Neuronal stem cell (in vitro differentiated cells): ENCODE measurements around the gene TBC1D12.

Experiments used
- DNase-seq: peaks from one replicate; pipeline ENCODE4 v3.0.0-alpha.2; 2013; ENCODE audit warnings: low spot score
- H2AFZ ChIP-seq: one replicate; pipeline ENCODE4 v1.6.1; 2013; ENCODE audit warnings: mild to moderate bottlenecking, low read length, inconsistent platforms
- H2AK5ac ChIP-seq: 2 replicates; pipeline ENCODE4 v1.6.1; 2013; ENCODE audit warnings: low read depth, mild to moderate bottlenecking, inconsistent platforms, low read length, moderate library complexity, mixed read lengths
- H2BK120ac ChIP-seq: 2 replicates; pipeline ENCODE4 v1.6.1; 2013; ENCODE audit warnings: low read depth, mild to moderate bottlenecking, inconsistent platforms, low read length, moderate library complexity, mixed read lengths
- H2BK12ac ChIP-seq: one replicate; pipeline ENCODE4 v1.6.1; 2013; ENCODE audit warnings: low read length, inconsistent platforms
- H2BK15ac ChIP-seq: 2 replicates; pipeline ENCODE4 v1.6.1; 2013; ENCODE audit warnings: mild to moderate bottlenecking, low read length, inconsistent platforms, mixed read lengths
- H2BK5ac ChIP-seq: one replicate; pipeline ENCODE4 v1.6.1; 2013; ENCODE audit warnings: inconsistent platforms, mild to moderate bottlenecking, low read length, moderate library complexity
- H3K14ac ChIP-seq: one replicate; pipeline ENCODE4 v1.6.1; 2013; ENCODE audit warnings: low read length, inconsistent platforms
- H3K18ac ChIP-seq: 2 replicates; pipeline ENCODE4 v1.6.1; 2013; ENCODE audit warnings: low read length, inconsistent platforms
- H3K23ac ChIP-seq: 2 replicates; pipeline ENCODE4 v1.6.1; 2013; ENCODE audit warnings: low read depth, mild to moderate bottlenecking, mixed read lengths, low read length, inconsistent platforms; ENCODE audit not compliant: poor library complexity
- H3K27ac ChIP-seq: replicated peaks from 3 replicates; pipeline ENCODE4 v1.5.1; 2013; ENCODE audit warnings: low read length, inconsistent platforms
- H3K27me3 ChIP-seq, 3 experiments: 2 replicates each; pipeline ENCODE4 v1.6.1; 2013; ENCODE audit warnings: low read length in 3 of 3, mild to moderate bottlenecking in 2 of 3, inconsistent platforms in 1 of 3, low read depth in 1 of 3, mixed read lengths in 1 of 3, moderate library complexity in 1 of 3; ENCODE audit not compliant: control insufficient read depth in 3 of 3, insufficient read depth in 3 of 3
- H3K36me3 ChIP-seq, 2 donors: replicated peaks in 1 of 2; 2 replicates each; pipeline ENCODE4 v1.6.1; 2013; ENCODE audit warnings: low read length in 2 of 2; ENCODE audit not compliant: control insufficient read depth in 2 of 2, insufficient read depth in 2 of 2
- H3K4ac ChIP-seq: 2 replicates; pipeline ENCODE4 v1.6.1; 2013; ENCODE audit warnings: inconsistent platforms, mild to moderate bottlenecking, low read length, moderate library complexity
- H3K4me1 ChIP-seq, 2 donors: 1 replicate in 1 of 2; 2 replicates in 1 of 2; pipeline ENCODE4 v1.6.1; 2013; ENCODE audit warnings: low read length in 2 of 2, low read depth in 1 of 2; ENCODE audit not compliant: control insufficient read depth in 2 of 2, insufficient read depth in 1 of 2
- H3K4me2 ChIP-seq: one replicate; pipeline ENCODE4 v1.6.1; 2013; ENCODE audit warnings: mild to moderate bottlenecking, low read length, inconsistent platforms; ENCODE audit not compliant: insufficient read depth, poor library complexity, severe bottlenecking
- H3K4me3 ChIP-seq, 2 donors: 2 replicates each; pipeline ENCODE4 v1.5.1; 2013; ENCODE audit warnings: low read length in 2 of 2, mild to moderate bottlenecking in 2 of 2, inconsistent platforms in 1 of 2, moderate library complexity in 1 of 2
- H3K79me1 ChIP-seq: one replicate; pipeline ENCODE4 v1.6.1; 2013; ENCODE audit warnings: low read depth, mild to moderate bottlenecking, inconsistent platforms, low read length, moderate library complexity
- H3K9ac ChIP-seq: one replicate; pipeline ENCODE4 v1.6.1; 2013; ENCODE audit warnings: mild to moderate bottlenecking, low read depth, low read length, inconsistent platforms; ENCODE audit not compliant: poor library complexity
- H3K9me3 ChIP-seq, 2 donors: replicated peaks in 1 of 2; 2 replicates each; pipeline versions ENCODE3 to v1.6.1; 2013; ENCODE audit warnings: low read length in 2 of 2, mild to moderate bottlenecking in 2 of 2, inconsistent platforms in 1 of 2, low read depth in 1 of 2, mixed read lengths in 1 of 2, moderate library complexity in 1 of 2; ENCODE audit not compliant: control insufficient read depth in 2 of 2, insufficient read depth in 1 of 2
- H4K8ac ChIP-seq: one replicate; pipeline ENCODE4 v1.6.1; 2013; ENCODE audit warnings: low read depth, mild to moderate bottlenecking, inconsistent platforms, low read length, moderate library complexity
- H4K91ac ChIP-seq: one replicate; pipeline ENCODE4 v1.6.1; 2013; ENCODE audit warnings: low read length, low read depth, mild to moderate bottlenecking, inconsistent platforms; ENCODE audit not compliant: poor library complexity
- WGBS, 2 donors: extraction: QIAGEN DNeasy Blood & Tissue Kit; methylation state at CpG; one replicate each; pipeline ENCODE4 v1.1.7; 2013; ENCODE audit warnings: missing lambda C conversion rate in 2 of 2, mixed read lengths in 1 of 2; ENCODE audit not compliant: insufficient read length in 2 of 2, insufficient replicate concordance in 1 of 2; ENCODE audit errors: extremely low coverage in 2 of 2; 5-methylcytosine and 5-hydroxymethylcytosine counted together

Gene TBC1D12

GRCh38 chr10:94358480-94358879, 43.9 kb upstream of the TBC1D12 start:
- no peaks in the 10 kb centered on the region for H3K9me3 ChIP-seq
- H3K27ac ChIP-seq, result peak overlapping the region; percentile 58
- H2AFZ ChIP-seq, result no peak overlapping the region
- H3K27me3 ChIP-seq, result peaks cover 0 to 2% (median 0%) of the 10 kb centered on the region in 3 experiments
- peaks cover 2% of the 10 kb centered on the region for H3K79me1 ChIP-seq
- no peak overlapping the region for H3K9ac ChIP-seq
- no peak overlapping the region for H2BK5ac ChIP-seq
- H3K4me1 ChIP-seq, result peaks cover 1 to 3% of the 10 kb centered on the region in 2 donors
- no peak overlapping the region for H2BK15ac ChIP-seq
- H4K8ac ChIP-seq, result no peak overlapping the region
- H3K23ac ChIP-seq, result no peak overlapping the region
- no peak overlapping the region for H4K91ac ChIP-seq
- H2BK120ac ChIP-seq, result no peak overlapping the region
- no peak overlapping the region for H3K4ac ChIP-seq
- peaks cover 2 to 77% of the 10 kb centered on the region in 2 donors for H3K36me3 ChIP-seq
- DNase-seq, result no peak
- no CpG with 5 or more reads among the region's 2 CpGs for WGBS, 2 donors
- H3K14ac ChIP-seq, result no peak overlapping the region
- no peak overlapping the region for H3K4me2 ChIP-seq
- no peak overlapping the region for H2BK12ac ChIP-seq
- H3K4me3 ChIP-seq, result no peak overlapping the region
- H3K18ac ChIP-seq, result no peak overlapping the region
- H2AK5ac ChIP-seq, result no peak overlapping the region

DNA sequence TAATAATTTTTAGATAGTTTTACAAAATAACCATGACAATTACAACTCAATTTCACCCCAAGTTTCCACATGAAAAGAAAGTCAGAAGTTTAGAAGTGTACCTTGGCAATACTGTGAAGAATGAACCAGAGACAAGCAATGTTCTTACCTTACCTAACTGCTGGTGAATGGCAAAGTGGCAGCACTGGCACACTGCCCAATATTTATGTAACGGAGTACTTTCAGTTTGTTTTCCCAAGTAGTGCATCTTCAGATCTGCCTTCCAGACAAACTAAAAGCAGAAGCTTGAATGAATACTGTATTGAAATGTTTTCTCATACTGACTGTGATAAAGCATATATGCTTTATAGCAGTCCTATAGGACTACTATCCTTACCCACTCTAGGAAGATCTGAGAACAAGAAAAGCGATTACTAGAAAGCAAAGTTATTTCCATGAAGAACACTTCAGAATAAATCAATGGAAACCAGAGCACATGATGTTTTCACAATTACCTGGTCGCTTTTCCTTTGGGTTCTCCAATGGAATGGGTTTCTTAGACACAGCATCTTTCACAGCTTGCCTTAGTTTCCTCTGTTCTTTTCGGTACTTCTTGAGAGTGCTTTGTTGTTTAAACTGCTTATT, 41.1 kb upstream of the TBC1D12 start:
- H2AFZ ChIP-seq, result no peak overlapping the region
- no peak overlapping the region for H3K27ac ChIP-seq
- no peak overlapping the region for H2BK15ac ChIP-seq
- H2BK12ac ChIP-seq, result no peak overlapping the region
- H4K91ac ChIP-seq, result no peak overlapping the region
- H3K4me1 ChIP-seq, result peaks cover 1 to 3% of the 10 kb centered on the region in 2 donors
- no peak overlapping the region for H3K4ac ChIP-seq
- no CpG with 5 or more reads among the region's 4 CpGs for WGBS, 2 donors
- no peak overlapping the region for H2AK5ac ChIP-seq
- H3K9me3 ChIP-seq, result no peaks in the 10 kb centered on the region
- no peak overlapping the region for H3K18ac ChIP-seq
- no peak for DNase-seq
- H4K8ac ChIP-seq, result no peak overlapping the region
- no peak overlapping the region for H2BK120ac ChIP-seq
- H3K79me1 ChIP-seq, result peaks cover 2% of the 10 kb centered on the region
- H3K23ac ChIP-seq, result no peak overlapping the region
- H3K36me3 ChIP-seq, result peaks cover 2 to 49% of the 10 kb centered on the region in 2 donors
- no peak overlapping the region for H2BK5ac ChIP-seq
- no peak overlapping the region for H3K9ac ChIP-seq
- H3K14ac ChIP-seq, result no peak overlapping the region
- H3K27me3 ChIP-seq, result peaks cover 0 to 5% (median 4%) of the 10 kb centered on the region in 3 experiments
- H3K4me2 ChIP-seq, result no peak overlapping the region
- peak overlapping the region in 1 of 2 donors; percentile 78 for H3K4me3 ChIP-seq

- peak; percentile 82 for DNase-seq
- Histone ChIP-seq H3K4ac (no peak within 1 kb of the TSS), H3K4me1 (peaks cover 1 to 3% of the 10 kb centered on the region in 2 donors), H3K23ac (no peak within 1 kb of the TSS), H3K36me3 (peaks cover 2 to 36% of the 10 kb centered on the region in 2 donors), H3K79me1 (peaks cover 2% of the 10 kb centered on the region), H2BK120ac (no peak within 1 kb of the TSS), H2BK5ac (no peak within 1 kb of the TSS), H3K9me3 (no peaks in the 10 kb centered on the region), H3K27me3 (peaks cover 0 to 5% (median 4%) of the 10 kb centered on the region in 3 experiments), H4K8ac (no peak within 1 kb of the TSS), H3K9ac (no peak within 1 kb of the TSS), H3K4me2 (peak within 1 kb of the TSS; percentile 68), H4K91ac (no peak within 1 kb of the TSS), H2BK15ac (no peak within 1 kb of the TSS), H2AK5ac (no peak within 1 kb of the TSS), H3K18ac (no peak within 1 kb of the TSS), H3K27ac (no peak within 1 kb of the TSS), H2BK12ac (no peak within 1 kb of the TSS), H2AFZ (peak within 1 kb of the TSS; percentile 90), H3K14ac (no peak within 1 kb of the TSS), H3K4me3 (peak within 1 kb of the TSS; percentile 78 to 92)
- no CpG with 5 or more reads among the region's 55 CpGs for WGBS, 2 donors
Measured at GRCh38 chr10:94362360-94363250, 39.7 kb upstream of the TBC1D12 start, which contains the start of gene NOC3L. Gene NOC3L (minus strand): TSS chr10:94362939. CDS start chr10:94362838, 101 bp downstream.

GRCh38 chr10:94363251-94363565, 39.1 kb upstream of the TBC1D12 start:
- H3K4ac ChIP-seq, result no peak overlapping the region
- H3K36me3 ChIP-seq, result peaks cover under 1 to 30% of the 10 kb centered on the region in 2 donors
- H2BK15ac ChIP-seq, result no peak overlapping the region
- no peak overlapping the region for H3K9ac ChIP-seq
- H3K4me2 ChIP-seq, result peak overlapping the region; percentile 51
- H3K4me1 ChIP-seq, result peaks cover 1 to 4% of the 10 kb centered on the region in 2 donors
- no peak overlapping the region for H4K8ac ChIP-seq
- peaks cover 2% of the 10 kb centered on the region for H3K79me1 ChIP-seq
- H2BK120ac ChIP-seq, result no peak overlapping the region
- peak overlapping the region in 1 of 2 donors; percentile 78 for H3K4me3 ChIP-seq
- H2BK12ac ChIP-seq, result no peak overlapping the region
- no peak overlapping the region for H3K27ac ChIP-seq
- H2BK5ac ChIP-seq, result no peak overlapping the region
- no peak overlapping the region for H4K91ac ChIP-seq
- no peak overlapping the region for H3K18ac ChIP-seq
- peak overlapping the region; percentile 90 for H2AFZ ChIP-seq
- H3K9me3 ChIP-seq, result no peaks in the 10 kb centered on the region
- peaks cover 0 to 5% (median 4%) of the 10 kb centered on the region in 3 experiments for H3K27me3 ChIP-seq
- H3K14ac ChIP-seq, result no peak overlapping the region
- no CpG with 5 or more reads among the region's 8 CpGs for WGBS, 2 donors
- no peak overlapping the region for H2AK5ac ChIP-seq
- no peak overlapping the region for H3K23ac ChIP-seq
- no peak for DNase-seq
